Measurements from ENCODE around the gene MAB21L3. TPM values are rescaled to one million over a fixed set of nuclear protein-coding genes. Genes with fewer than 3 reads are reported as not detected.

MAB21L3 gene
- polyA plus RNA-seq, 4 donors: 0.38 to 0.79 (median 0.62) TPM; not detected in 1

- DNase-seq (ENCODE audit: low read depth in 4 of 4, low spot score in 3 of 4): no peak
Measured at GRCh38 chr1:116107371-116107770, 3.8 kb upstream of the MAB21L3 start.

DNA sequence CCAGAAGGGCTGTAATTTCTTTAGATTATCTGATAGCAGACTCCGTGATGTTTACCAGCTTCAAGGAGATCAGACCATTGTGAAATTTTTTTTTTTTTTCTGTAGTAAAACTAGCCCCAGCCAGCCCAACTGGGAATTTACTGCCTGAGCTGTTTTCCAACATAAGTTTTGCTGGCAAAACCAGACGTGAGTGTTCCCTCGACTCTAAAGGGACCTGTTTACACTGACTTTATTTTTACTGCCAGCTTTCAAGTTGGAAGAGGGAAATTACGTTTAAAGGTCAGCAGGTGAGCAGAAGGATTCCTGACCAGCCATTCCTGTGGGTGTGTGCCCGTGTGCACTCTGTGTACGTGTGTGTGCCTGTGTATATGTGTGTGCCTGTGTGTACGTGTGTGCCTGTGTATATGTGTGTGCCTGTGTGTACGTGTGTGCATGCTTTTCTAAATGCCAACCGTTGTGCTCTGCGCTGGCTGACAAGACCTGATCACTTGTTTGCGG is 374 bp downstream of the MAB21L3 start:
- peak in 1 of 4 donors; percentile 30 for DNase-seq (ENCODE audit: low read depth in 4 of 4, low spot score in 3 of 4)

GRCh38 chr1:116112388-116113140 is 1.4 kb downstream of the MAB21L3 start:
- DNase-seq (ENCODE audit: low read depth in 4 of 4, low spot score in 3 of 4): no peak

- no peak for DNase-seq (ENCODE audit: low read depth in 4 of 4, low spot score in 3 of 4)
Measured at GRCh38 chr1:116113615-116114014, 2.4 kb downstream of the MAB21L3 start.

DNA sequence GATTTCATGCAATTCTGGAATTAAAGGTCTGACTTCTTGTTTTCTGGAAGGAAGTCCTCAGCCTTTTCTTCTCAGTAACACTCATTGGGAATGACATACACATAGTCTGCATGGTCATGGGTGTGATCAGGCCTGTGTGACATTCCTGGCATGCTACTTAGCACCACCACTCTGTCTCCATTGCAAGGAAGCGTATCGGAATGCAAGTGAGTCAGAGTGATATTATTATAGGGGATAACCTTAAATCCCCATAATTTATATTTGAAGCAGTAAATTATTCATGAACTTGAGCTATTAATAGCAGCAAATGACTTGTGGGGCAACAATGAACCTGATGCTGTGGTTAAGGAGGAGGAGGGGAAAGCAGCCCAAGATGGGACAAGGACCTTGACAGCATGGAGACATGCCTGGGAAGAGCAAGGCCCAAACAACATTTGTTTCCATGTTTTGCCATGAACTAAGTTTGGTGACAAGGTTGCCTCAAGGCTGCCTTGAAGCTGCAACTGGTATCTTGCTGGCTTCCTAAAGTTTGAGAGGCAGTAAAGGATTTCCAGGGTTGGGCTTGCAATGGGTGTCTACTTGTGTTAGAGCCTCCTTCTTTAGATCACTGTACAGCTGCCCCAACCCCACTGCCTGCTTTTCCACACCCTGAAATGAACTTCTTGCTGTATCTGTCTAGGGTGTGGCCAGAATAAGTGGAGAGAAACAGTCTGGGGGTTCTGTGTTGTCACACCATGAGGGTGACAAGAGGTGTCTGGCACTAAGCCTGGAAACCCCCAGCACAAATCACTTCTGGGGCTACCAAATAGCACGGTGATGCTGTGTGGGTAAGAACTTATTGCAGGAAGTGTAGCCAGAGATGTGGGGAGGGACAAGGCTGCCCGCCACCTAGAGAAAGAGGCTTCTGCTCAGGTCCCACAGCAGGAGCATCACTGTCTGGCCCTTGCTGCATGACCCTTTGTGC is 4.6 kb downstream of the MAB21L3 start:
- DNase-seq (ENCODE audit: low read depth in 4 of 4, low spot score in 3 of 4): no peak

DNA sequence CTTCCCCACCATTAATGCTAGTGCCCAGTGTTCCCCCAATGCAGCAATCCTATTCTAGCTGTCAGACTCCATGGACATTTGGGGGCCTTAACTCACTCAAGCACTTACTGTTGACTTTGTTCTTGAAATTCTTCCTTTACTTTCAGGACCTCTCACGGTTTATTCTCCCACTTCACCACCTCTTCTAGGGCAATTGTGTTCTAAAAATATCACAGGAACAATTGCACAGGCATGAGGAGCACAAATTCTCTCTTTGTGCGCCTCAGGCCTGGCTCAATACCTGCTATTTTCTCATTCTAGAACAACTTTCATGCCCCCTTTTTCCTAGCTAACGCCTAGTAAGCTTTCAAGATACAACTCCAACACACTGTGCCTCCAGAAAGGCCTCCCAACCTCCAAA is 7.3 kb downstream of the MAB21L3 start:
- DNase-seq (ENCODE audit: low read depth in 4 of 4, low spot score in 3 of 4): no peak

GRCh38 chr1:116119876-116120275 is 8.7 kb downstream of the MAB21L3 start:
- DNase-seq (ENCODE audit: low read depth in 4 of 4, low spot score in 3 of 4): no peak

DNA sequence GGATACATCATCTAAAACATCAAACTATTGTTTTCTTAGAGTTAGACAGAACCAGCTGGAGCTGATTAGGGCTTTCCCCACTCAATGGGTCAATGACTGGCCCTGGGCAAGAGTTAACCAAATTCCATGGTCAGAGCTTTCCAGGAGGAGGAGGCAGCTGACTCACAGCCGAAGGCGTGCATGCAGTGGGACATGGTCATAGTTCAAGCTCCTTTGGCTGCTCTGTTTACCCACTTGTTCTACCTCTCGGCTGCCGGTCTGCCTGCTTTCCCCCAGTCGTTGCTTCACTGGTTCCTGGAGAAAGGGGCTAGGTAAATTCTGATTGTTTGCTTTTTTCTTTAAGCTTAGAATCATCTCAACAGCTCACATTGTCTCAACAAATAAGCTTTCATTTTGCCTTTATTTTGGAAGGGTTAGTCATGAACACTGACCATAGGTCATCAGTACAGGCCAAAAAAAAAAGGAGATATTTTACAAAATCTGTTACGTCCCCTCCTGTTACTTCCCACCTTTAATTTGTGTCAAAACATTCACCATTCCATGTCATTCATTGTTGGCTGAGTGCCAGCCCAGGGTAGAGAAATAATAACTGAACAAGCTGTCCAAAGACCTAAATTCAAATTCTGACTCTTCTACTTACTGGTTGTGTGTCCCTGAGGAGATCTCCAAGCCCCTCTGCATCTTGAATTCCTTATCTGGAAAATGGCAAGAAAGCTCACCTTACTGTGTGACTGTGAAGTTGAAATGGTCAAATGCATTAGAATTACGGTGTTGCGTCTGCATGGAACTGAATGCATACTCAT is 12.0 kb downstream of the MAB21L3 start:
- DNase-seq (ENCODE audit: low read depth in 4 of 4, low spot score in 3 of 4): no peak

DNA sequence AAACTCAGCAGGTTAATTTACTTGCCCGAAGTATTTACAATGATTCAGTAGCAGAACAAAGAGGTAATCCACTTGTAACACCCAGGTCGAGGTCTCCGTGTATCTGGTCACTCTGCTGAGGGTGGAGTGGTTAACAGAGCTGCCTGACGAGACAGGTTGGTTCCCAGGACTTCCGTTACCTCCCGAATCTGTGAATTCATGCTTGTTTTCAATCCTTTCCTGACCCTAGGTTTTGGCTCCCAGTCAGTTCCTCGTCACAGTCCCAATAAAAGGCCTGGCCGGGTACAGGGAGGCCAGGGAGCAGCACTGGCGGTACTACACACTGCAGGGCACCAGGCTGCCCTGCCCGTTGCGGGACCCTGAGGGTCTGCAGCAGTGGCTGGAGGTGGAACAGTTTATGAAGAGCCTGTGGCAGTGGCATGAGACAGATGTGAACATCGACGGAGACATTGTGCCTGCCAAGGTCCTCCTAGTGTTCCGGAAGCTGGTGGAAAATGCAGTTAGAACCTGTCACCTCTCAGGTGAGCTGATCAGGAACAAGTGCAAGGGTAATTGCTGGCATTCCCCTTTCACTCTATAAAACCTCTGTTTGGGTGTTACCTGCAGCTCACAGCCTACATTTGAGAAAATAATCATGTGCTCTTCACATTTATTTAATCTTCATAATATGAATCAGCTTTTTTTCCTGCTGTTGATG is 12.8 kb downstream of the MAB21L3 start:
- no peak for DNase-seq (ENCODE audit: low read depth in 4 of 4, low spot score in 3 of 4)

- no peak for DNase-seq (ENCODE audit: low read depth in 4 of 4, low spot score in 3 of 4)
Measured at GRCh38 chr1:116125758-116126157, 14.6 kb downstream of the MAB21L3 start.

- DNase-seq (ENCODE audit: low read depth in 4 of 4, low spot score in 3 of 4): no peak
Measured at GRCh38 chr1:116126281-116126680, 15.1 kb downstream of the MAB21L3 start.

DNA sequence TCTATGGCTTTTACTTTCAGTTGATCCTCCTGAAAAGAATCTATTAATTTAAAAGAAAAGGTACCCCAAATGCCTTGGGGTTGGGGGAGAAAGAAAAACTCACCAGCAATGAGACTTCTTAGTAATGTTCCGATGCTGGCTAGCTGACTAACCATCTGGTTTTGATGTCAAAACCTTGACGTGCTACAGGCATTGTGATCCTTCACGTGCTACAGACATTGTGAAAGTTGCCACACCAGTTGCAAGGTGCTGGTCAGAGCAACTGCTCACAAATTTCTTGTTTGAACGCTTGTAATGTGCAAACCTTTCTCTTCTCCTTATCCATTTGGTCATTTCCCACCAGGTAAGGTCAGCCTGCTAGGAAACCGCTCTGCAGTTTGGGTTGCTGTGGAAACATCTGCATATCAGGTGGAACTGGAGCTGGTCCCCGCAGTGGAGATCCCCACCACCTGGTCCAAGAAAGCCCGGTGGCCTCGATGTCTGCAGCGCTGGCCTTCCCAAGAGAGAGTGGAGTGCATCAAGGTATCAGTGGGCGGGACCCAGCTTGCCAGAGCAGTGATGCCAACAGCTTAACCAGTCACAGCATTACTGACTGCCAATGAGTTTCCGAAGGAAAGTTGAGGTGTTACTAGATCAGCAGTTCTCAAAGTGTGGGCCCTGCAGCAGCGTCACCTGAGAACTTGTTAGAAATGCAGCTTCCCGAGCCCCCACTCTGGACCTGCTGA is 16.1 kb downstream of the MAB21L3 start:
- no peak for DNase-seq (ENCODE audit: low read depth in 4 of 4, low spot score in 3 of 4)

- DNase-seq (ENCODE audit: low read depth in 4 of 4, low spot score in 3 of 4): no peak
Measured at GRCh38 chr1:116127848-116128540, 16.8 kb downstream of the MAB21L3 start.

- no peak for DNase-seq (ENCODE audit: low read depth in 4 of 4, low spot score in 3 of 4)
Measured at GRCh38 chr1:116128664-116129063, 17.5 kb downstream of the MAB21L3 start.

DNA sequence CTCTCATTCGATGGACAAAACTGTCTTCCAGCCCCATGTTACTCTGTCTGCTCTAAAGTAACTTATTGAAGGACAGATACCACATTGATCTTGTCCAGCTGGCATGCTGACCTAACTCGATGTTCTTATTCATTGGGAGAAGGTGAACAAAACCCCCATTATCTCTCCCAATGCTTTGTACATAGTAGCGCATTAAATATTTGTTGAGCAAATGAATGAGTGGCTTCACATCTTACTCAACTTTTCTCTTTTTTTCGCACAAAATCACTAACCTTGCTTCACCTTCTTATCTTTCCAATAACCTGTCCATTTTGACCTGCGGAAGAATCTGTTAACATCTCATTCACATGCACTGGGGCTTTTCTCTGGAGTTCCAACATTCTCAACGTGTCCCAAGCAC is 18.3 kb downstream of the MAB21L3 start:
- DNase-seq (ENCODE audit: low read depth in 4 of 4, low spot score in 3 of 4): no peak

- no peak for DNase-seq (ENCODE audit: low read depth in 4 of 4, low spot score in 3 of 4)
Measured at GRCh38 chr1:116130356-116130755, 19.2 kb downstream of the MAB21L3 start.

DNA sequence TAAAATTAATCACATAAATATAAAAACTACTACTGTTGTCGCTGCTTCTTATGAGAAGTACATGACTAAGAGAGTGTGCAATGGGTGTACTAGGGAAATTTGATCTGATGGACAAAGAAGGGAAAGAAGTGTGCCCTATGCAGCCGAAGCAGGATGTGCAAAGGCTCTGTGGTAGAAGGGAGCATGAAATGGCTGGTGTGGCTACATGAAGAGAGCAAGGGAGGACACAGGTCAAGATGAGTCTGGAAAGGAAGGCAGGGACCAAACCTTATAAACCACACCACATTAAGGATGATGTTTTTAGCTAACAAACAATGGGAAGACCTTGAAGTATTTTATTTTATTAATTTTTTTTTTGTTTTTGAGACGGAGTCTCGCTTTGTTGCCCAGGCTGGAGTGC is 20.0 kb downstream of the MAB21L3 start:
- DNase-seq (ENCODE audit: low read depth in 4 of 4, low spot score in 3 of 4): no peak

DNA sequence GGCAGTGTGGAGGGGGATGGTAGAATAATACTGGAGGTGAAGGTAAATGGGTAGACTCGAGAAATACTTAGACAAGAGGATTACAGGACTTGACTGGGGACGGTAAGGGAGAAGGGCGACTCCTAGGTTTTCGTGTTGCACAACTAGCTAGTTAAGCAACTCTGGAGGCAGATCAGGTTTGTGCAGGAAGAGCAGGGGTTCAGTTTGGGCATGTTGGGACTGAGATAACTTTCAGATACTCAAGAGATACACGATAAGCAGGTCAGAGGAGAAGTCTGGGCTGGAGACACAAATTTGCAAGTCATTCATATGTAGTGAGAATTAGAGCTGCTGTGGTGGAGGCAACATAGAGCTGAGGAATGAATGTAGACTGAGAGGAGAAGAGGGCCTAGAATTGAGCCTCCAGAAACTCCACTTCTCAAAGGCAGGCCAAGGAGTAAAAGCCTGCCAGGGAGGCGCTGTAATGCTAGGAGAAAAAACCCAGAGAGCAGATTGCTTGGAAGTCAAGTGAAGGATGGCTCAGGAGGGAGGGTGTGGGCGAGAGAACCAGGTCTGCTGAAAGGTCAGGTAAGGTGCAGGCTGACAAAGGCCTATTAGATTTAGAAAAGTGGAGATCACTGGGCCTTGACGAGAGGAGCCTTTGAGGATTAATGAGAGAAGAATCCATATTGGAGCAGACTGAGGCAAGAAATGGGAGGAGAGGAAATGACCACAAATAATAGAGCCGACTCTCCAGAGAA is 20.8 kb downstream of the MAB21L3 start:
- no peak for DNase-seq (ENCODE audit: low read depth in 4 of 4, low spot score in 3 of 4)

All from left renal pelvis (tissue), 4 donors.